ENCODE measurements around the gene RPP30.

The RPP30 gene
- 6.9 to 33.2 (median 23.9) reads per million in 18 experiments for total RNA-seq

DNA sequence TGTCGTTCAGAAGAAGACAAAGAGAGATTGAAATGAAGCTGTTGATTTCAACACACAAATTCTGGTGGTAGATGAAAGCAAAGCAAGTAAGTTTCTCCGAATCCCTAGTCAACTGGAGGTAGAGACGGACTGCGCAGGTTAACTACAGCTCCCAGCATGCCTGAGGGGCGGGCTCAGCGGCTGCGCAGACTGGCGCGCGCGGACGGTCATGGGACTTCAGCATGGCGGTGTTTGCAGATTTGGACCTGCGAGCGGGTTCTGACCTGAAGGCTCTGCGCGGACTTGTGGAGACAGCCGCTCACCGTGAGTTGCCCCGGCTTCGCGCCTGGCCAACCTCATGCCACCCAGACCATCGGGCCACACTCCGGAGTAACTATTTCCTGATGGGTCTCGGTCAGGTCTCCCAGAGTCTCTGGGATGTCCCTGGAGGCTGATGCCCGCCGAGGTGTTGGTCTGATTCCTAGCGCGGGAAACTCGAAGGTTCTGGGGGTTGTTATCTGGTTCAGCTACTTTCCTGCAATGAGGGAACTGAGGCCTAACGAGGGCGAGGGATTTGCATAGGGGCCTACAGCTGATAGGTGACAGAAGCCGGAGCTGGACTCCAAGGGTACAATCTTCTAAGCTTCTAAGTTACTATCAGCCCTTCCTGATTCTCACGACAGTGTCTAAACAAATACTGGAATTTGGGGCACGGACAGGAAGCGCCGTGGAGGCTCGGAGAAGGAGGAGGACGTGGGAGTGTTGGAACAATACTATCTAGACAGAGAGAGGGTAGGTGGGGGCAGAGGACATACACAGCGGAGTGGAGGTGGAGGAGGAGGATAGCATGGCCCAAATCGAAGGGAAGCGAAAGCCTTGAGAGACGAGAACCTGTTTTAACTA is at the start of gene RPP30:
Gene RPP30, plus strand, starts transcription at position 209 of the 882 bp plus-strand sequence. Its CDS starts 13 bp downstream, at position 222.
- DNase-seq = peak; percentile 73 to 79

DNA sequence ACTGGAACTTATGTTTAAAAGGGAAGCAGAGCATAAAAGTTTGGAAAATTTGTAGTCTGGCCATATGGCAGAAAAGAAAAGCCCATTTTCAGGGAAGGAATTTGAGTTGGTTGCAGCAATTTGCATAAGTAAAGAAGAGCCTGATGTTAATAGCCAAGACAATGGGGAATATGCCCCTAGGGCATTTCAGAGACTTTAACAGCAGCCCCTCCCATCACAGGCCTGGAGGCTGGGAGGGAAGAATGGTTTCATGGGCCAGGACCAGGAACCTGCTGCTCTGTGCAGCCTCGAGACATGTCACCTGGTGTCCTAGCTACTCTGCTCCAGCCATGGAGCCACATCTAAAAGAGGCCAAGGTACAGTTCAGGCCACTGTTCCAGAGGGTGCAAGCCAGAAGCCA is 49.3 kb upstream of the RPP30 start:
- no peak for DNase-seq

DNA sequence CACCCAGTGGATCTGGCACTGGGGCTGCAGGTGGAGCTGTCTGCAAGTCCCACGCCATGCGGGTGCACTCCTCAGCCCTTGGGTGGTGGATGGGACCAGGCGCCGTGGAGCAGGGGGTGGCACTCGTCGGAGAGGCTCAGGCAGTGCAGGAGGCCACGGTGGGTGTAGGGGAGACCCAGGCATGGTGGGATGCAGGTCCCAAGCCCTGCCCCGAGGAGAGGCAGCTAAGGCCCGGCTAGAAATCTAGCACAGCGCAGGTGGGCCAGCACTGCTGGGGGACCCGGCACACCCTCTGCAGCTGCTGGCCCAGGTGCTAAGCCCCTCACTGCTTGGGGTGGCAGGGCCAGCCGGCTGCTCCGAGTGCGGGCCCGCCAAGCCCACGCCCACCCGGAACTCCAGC is 39.7 kb upstream of the RPP30 start:
- DNase-seq = no peak

DNA sequence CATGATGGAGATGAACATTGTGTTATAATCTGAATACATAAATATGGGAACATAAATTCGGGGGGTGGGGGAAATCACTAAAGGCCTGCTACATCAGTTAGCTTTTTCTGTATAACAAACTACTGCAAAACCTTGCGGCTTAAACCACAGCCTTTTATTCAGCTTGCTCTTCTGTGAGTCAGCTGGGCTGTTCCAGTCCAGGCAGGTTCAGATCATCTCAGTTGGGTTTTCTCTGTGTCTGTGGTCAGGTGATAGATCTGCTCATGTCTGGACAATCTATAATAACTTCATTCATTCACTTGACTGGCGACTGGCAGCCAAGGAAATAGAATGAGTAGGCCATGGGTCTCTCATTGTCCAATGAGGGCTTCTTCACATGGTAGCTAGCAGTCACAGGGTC is 37.4 kb upstream of the RPP30 start:
- no peak for DNase-seq

DNA sequence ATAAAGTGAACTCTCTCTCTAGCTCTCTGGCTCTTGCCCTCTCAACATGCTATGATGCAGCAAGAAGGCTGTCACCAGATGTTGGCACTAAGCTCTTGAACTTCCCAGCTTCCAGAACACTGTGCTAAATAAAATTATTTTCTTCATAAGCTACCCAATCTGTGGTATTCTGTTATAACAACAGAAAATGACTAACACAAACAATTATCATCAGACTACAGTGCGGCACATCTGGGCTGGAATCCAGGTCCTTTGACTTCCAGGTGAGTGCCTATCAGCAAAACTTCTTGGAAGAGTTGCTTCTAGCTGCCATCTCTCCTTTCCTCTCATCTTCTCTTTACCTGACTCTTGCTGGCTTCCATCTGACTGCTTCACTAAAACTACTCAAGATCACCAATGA is 34.3 kb upstream of the RPP30 start:
- no peak for DNase-seq

DNA sequence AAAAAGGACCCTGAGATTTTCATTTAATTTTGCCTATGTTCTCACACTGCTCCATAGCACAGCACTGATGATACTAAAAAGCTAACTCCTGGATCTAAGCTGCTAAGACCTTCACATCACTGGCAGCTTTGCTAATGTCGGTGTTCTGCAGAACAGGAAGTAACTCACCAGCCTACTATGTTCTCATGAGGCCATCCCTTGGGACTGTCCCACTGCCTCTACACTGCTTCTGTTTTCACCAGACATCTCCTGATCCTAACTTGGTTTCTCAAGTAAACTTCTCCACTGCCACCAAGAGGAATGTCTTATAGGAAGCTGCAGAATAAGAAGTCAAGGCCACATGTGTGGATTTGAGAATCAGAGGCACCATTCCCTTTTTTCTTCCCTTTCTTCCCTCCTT is 29.0 kb upstream of the RPP30 start:
- DNase-seq = peak; percentile 10 to 43

DNA sequence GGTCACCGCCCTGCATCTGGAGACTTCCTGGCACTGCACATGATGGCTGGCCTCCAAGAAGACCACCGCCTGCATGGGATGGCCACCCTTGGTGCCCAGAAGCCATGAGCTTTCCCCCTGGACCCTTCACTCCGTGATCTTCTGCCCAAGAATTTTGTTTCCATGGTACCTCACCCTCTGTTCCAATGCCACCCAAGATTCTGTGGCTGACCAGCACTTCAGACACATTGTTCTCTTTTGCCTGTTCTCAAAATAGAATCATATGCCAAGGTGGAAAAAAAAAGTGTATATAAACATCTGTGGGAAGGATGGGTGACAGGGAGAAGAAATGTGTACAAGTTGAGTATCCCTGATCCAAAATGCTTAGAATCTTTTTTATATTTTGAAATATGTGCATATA is 26.0 kb upstream of the RPP30 start:
- DNase-seq = no peak

DNA sequence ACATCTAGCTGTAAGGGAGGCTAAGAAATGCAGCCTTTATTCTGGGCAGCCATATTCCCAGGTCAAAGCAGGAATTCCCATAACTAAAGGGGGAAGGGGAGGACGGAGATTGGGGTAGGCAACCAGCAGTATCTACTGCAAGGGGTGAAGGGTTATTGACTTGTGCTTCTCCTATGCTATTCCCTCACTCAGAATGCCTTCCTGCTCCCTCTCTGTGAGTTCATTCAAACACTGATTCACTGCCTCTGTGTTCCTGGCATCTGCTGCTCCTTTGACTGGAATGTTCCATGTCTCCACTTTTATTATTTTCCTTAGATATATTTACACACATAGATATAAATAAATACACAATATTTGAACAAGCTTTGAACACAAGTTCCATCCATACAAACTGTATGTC is 25.0 kb upstream of the RPP30 start:
- no peak for DNase-seq

DNA sequence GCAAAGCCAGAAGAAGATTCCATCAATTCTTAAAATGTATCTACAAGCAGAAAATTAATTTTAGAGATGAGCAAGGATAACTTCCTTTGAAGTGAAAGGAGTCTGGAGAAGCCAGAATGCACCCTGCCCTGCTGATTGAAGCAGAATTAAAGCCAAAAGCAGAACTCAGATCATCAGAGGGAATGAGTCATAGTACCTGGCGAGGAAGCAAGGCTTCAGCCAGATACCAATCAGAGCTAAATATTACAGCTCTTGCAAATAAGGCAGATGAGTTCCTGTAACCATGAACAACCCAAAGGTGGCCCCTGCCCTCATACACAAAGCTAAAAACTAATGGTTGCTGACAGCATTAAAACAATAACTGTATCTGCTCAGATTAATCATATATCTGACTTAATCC is 24.3 kb upstream of the RPP30 start:
- DNase-seq = peak; percentile 37 to 40

DNA sequence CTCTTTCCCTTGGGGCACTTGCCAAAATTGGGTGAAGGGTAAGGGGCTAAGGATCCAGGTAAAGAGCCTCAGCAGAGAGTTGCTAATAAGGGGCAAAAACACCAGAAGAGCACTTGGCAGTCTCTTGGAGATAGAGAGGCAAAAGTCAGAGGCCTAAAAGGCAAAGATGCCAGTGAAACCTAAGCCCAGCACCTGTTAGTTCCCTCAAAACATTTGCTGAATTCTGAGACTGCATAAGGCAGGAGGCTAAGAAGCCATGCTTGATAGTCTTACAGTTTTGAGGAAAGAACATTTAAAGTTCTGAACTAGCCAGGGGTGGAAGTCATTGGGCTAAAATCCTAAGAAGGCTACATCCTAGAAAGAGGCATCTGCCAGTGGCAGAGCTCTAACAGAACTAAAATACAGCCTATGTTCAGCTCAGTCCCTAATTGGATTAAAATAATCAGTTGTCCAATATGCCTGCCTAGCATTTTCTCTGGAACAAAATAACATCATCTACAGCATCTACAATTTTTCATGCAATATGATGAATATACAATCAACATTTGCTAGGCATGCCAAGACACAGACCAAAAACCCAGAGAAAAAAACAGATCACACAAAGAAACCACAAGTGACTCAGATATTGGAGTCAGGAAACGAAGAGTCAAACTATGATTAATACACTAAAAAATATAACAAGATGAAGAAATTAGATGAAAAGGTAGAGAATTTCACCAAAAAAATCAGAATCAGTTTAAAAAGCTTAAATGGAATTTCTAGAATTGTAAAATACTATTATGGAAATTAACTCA is 21.6 kb upstream of the RPP30 start:
- no peak for DNase-seq

DNA sequence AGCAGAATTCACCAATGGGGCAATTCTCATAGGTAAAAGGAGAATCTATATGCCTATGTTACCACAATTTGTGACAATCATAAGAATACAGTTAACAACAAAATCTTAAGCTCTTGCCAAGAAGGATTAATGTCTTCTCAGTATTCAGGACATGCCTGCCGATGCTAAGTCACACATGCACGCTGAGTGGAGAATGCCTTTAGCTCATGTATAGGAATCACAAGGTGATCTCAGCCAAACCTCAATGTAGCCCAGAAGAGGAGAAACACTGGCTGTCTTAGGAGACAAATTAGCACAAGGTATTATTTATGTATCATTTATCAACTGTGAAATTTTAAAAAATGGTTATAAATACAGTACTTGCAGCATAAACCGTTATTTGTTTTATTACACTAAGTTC is 16.6 kb upstream of the RPP30 start:
- DNase-seq = no peak

DNA sequence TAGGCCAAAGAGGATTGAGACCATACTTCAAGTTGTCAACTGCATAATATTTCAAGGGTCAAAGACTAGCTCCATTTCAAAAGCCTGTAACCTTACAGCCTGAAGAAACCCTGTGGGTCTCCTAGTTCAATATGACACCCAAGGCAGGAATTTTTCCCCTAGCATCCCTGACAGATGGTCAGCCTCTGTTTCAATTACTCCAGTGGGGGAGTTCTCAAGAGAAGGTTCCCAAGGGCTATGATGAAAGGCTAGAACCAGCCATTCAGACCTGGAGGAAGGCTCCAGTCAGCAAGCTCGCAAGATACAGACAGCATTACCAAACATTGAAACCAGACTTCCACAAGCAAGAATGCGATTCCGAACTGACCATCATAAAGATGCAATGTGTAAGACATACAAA is 15.5 kb upstream of the RPP30 start:
- DNase-seq = no peak

DNA sequence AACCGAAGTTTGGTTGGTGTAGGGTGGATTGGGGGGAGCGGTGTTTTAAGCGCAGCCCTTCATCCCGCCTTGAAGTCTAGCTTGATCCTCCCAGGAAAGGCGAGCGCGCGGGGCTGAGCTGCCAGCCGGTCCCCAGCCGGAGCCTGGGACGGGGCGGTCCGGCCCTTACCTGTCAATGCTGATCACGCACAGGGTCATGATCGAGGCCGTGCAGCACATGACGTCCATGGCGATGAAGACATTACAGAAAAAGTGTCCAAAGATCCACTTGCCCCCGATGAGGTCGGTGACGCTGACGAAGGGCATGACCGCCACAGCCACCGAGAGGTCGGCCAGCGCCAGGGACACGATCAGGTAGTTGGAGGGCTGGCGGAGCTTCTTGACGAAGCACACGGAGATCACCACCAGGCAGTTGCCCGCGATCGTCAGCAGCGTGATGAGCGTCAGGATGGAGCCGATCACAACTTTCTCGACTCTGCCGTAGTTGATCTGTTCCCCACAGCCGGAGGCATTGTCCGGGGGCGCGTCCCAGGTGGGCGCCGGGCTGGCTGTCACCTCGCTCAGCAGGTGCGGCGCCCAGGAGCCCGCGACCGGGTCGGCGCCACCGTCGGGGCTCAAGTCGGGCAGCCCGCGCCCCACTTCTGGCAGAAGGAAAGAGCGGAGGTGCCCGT is 14.7 kb upstream of the RPP30 start:
- DNase-seq = no peak

DNA sequence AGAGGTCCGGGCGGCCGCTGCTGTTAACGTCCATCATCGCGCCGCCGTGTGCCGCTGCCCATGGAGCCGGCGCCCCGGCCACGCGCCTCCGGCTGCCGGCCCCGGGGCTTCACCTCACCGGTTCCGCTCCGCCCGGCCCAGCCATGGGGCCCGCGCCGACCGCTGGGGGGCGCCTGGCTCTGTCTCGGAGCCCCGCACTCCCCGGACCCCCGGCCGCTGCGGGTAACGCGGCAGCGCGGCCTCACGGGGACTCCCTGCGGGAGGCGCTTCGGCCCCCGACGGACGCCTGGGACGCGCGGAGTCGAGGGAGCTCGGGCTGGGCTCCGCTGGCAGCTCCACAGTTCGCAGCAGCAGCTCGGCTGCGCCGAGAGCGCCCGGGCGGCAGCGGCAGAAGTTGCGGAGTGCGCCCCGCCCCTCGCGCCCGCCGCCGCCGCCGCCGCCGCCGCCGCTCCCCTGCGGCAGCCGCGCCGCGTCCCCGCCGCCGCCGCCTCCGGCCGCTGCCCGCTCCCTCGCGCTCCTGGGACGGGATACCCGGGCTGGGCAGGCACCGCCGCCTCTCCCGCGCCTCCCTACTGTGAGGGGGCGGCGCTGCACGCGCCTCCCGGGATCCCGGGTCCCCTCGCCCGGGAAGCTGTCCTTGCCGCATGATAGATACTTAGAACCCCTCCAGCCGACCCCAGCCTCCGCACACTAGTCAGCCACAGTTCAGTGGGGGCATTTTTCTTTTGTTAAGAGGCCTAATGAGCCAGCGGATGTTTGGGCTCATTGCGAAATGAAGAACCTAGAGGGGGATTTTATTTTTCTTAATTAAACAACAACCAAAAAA is 13.9 kb upstream of the RPP30 start, which contains the start of gene HTR7:
Gene HTR7, minus strand, starts transcription at position 405 of the 826 bp plus-strand sequence. Its CDS starts 368 bp downstream, at position 37.
- DNase-seq = peak; percentile 33 to 45

DNA sequence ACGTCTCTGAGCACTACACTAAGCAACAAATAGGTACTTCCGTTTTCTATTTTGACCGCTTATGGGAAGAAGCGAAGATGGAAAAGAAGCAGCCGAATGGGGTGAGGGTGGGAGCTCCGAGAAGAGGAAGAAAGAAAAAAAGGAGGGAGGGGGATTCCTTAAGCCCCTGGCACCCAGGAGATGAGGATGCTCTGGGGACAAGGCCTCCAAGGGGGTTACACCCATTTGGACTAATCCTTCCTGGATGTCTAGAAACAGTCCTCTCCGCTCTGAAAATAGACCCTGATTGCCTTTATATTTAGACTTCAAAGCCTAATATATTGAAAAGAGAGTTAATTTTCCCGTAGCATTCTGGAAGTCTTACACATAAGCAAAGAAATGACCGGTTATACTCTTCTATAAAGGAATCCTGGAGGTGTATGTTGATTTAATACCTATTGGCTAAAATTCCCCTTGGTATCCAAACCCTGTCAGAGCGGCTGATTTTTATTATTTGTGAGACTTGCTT is 13.3 kb upstream of the RPP30 start:
- DNase-seq = peak; percentile 13 to 48

DNA sequence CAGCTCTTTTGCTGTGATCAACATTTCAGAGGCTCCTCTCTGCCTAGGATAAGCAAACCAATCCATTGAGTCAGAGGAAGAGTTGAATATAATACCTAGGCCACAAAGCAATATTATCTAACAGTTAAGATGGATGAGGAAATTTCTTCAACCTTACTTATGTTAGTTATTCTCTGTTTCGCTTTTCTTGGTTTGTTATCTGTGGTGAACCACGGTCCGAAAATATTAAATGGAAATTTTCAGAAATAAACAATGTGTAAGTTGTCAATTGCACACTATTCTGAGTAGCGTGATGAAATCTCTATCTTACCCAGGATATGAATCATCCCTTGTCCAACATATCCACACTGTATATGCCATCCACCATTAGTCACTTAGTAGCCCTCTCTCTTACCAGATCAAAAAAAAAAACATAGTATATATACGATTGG is 12.4 kb upstream of the RPP30 start:
- DNase-seq = peak; percentile 46 to 76

DNA sequence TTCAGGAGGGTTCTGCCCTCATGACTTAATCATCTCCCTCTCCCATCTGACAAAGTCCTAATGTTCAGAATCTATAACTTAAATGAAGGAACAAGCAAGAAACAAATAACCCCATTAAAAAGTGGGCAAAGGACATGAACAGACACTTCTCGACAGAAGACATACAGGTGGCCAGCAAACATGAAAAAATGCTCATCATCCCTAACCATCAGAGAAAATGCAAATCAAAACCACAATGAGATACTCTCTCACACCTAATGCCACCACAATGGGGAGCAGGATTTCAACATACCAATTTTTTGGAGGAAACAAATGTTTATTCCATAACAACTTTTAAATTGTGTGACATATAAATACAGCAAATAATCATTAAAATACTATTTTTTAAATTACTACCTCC is 11.0 kb upstream of the RPP30 start:
- DNase-seq = no peak

DNA sequence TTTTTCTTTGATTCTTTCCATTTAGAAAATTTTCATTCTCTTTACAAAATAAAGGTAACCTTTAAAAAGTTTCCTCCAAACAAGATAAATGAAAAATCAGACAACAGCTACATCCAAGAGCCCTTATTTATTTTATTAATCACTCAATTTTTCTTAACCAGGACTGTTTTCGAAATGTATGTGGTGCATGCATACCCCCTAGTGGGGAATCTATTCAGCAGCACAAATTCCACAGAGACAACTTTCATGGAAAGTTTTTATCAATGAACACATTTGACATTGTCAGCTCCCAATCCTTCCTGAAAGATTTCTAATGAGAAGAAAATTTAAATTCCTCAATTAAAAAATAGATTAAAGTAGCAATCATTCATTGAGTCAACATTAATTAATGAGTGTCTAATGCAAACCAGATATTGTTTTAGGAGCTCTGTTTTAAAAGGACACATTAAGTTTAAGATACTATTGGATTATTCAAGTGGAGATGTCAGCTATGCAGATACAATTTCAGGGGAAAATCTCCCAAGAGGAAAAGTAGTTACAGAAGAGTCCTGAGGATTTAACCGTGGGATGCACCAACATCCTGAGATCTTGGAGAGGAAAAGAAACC is 8.8 kb upstream of the RPP30 start:
- peak; percentile 29 to 34 for DNase-seq

DNA sequence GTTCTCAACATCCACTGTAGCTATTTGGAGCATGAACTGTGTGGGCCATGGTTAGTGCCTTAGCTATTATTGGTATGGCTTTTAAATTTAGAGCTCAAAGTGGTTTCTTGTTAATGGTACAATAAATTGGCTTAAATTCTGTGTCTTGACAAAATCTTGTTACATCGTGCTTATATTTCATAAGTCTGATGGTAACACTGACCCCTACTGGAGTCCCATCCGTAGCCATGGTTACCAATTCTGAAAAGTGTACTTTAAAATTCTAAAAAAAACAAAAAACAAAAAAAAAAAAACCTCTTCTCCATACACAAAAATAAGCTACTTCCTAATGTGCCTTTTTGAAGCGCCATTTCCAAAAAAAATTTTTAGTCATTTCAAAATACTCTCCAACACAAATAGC is 6.4 kb upstream of the RPP30 start:
- DNase-seq = peak in 1 of 2 donors; percentile 23

DNA sequence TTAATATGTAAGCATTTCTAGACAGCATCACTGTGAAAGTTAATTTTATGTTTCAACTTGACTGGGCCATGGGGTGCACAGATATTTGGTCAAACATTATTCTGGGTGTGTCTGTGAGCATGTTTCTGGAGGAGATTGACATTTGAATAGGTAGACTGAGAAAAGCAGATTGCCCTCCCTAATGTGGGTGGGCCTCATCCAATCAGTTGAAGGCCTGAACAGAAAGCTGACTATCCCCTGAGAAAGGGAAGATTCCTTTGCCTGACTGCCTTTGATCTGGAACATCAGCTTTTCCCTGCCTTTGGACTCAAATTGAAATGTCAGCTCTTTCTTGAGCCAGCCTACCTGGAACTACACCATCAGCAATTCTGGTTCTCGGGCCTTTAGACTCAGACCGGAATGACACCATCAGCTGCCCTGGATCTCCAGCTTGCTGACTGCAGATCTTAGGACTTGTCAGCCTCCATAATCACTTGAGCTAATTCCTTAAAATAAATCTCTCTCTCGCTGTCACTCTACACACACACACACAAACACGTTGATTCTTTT is 5.7 kb upstream of the RPP30 start:
- no peak for DNase-seq

DNA sequence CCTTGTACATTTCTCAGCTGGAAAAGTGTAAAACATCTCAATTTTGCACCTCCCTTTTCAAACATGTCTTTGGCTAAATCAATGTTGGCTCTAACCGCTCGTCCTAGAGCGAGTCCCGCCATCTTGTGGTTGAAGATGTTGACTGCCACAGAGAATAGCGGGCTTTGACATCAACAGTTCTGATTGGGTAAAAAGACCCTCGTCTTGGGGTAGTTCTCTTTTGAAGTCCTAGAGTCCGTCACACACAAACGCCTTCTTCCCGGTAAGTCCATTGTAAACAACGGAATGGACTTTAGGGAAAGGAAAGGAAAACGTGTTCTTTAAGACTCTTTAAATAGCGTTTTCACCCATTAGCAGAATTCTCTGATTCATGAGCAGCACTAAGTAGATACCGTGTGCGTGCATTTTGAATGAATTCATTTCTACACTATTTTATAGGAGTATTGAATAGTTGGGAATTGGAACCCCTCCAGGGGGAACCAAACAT is 452 bp upstream of the RPP30 start:
- DNase-seq = peak; percentile 56 to 60

All from inflammatory macrophage (primary cell).